ENCODE results near the gene ISL2.

ISL2 gene

GRCh38 chr15:76343313-76343996, 6.9 kb downstream of the ISL2 start:
- DNase-seq, result no peak

- no peak for DNase-seq
These were observed 8.5 kb downstream of the ISL2 start for GRCh38 chr15:76344893-76345582.

- DNase-seq, result no peak
These were observed 9.0 kb downstream of the ISL2 start for GRCh38 chr15:76345583-76345879.

GRCh38 chr15:76345880-76346668, 9.5 kb downstream of the ISL2 start:
- no peak for DNase-seq

- no peak for DNase-seq
These were observed 10.3 kb downstream of the ISL2 start for GRCh38 chr15:76346669-76347481.

GRCh38 chr15:76347482-76348055, 11.0 kb downstream of the ISL2 start:
- DNase-seq, result no peak

- DNase-seq, result no peak
These were observed 12.9 kb downstream of the ISL2 start for GRCh38 chr15:76349301-76350070.

GRCh38 chr15:76353023-76353577, 16.5 kb downstream of the ISL2 start:
- DNase-seq, result no peak

GRCh38 chr15:76353903-76354302, 17.3 kb downstream of the ISL2 start:
- DNase-seq, result no peak

GRCh38 chr15:76354823-76355440, 18.4 kb downstream of the ISL2 start:
- no peak for DNase-seq

GRCh38 chr15:76358453-76358852, 21.9 kb downstream of the ISL2 start:
- DNase-seq, result no peak

GRCh38 chr15:76359152-76359551, 22.6 kb downstream of the ISL2 start:
- no peak for DNase-seq

GRCh38 chr15:76360416-76360815, 23.8 kb downstream of the ISL2 start:
- DNase-seq, result no peak

GRCh38 chr15:76363251-76363650, 26.7 kb downstream of the ISL2 start:
- no peak for DNase-seq

GRCh38 chr15:76366714-76367113, 30.1 kb downstream of the ISL2 start:
- DNase-seq, result no peak

GRCh38 chr15:76368122-76368621, 31.6 kb downstream of the ISL2 start:
- DNase-seq, result no peak

- no peak for DNase-seq
These were observed 39.5 kb downstream of the ISL2 start for GRCh38 chr15:76376029-76376428.

- DNase-seq, result no peak
These were observed 40.2 kb downstream of the ISL2 start for GRCh38 chr15:76376816-76377215.

- no peak for DNase-seq
These were observed 40.6 kb downstream of the ISL2 start for GRCh38 chr15:76377217-76377616.

GRCh38 chr15:76377751-76378150, 41.2 kb downstream of the ISL2 start:
- no peak for DNase-seq

GRCh38 chr15:76378691-76379090, 42.1 kb downstream of the ISL2 start:
- DNase-seq, result no peak
